ENCODE results near the gene REXO4.

GRCh38 chr9:133403766-133404453 lies 13.9 kb downstream of the REXO4 start:
- TF ChIP-seq CTCF (IDR thresholded peaks at IDR 0.05; ENCODE audit: low read depth, low read length) = peak; percentile 67
- no peak for TF ChIP-seq POLR2A (IDR thresholded peaks at IDR 0.05; ENCODE audit: extremely low read depth, insufficient read length)
- TF ChIP-seq, protein P1, sequence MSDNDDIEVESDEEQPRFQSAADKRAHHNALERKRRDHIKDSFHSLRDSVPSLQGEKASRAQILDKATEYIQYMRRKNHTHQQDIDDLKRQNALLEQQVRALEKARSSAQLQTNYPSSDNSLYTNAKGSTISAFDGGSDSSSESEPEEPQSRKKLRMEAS (IDR thresholded peaks at IDR 0.05; ENCODE audit: low read depth, low read length) = no peak
